HepG2 (cell line): ENCODE results near the gene PGPEP1. TPM values are rescaled to one million over a fixed set of nuclear protein-coding genes. Genes with fewer than 3 reads are reported as not detected.

Source experiments
- ELF1 ChIP-seq: sonication (generic); formaldehyde crosslinking; IDR thresholded peaks from 2 replicates; pipeline ENCODE4 v1.4.0; 2020; ENCODE audit warnings: missing genetic modification reagents
- ELF3 ChIP-seq: IDR thresholded peaks from 2 replicates; pipeline ENCODE4 v1.6.1; 2016; ENCODE audit warnings: missing genetic modification reagents, missing compliant biosample characterization
- ERF ChIP-seq: IDR thresholded peaks from 2 replicates; pipeline ENCODE4 v1.6.1; 2018; ENCODE audit warnings: missing biosample characterization, missing genetic modification reagents
- HOXA5 ChIP-seq: sonication (generic); formaldehyde crosslinking; IDR thresholded peaks from 2 replicates; pipeline ENCODE4 v1.4.0; 2020; ENCODE audit warnings: missing genetic modification reagents
- KDM2A ChIP-seq: sonication (generic); formaldehyde crosslinking; IDR thresholded peaks from 2 replicates; pipeline ENCODE4 v1.4.0; 2020; ENCODE audit warnings: low read depth, missing genetic modification reagents, borderline replicate concordance
- PAX8 ChIP-seq: sonication (generic); formaldehyde crosslinking; IDR thresholded peaks from 2 replicates; pipeline ENCODE4 v1.8.0; 2022; ENCODE audit warnings: mild to moderate bottlenecking, missing genetic modification reagents, borderline replicate concordance
- SALL1 ChIP-seq: sonication (generic); formaldehyde crosslinking; IDR thresholded peaks from 2 replicates; pipeline ENCODE4 v1.8.0; 2022; ENCODE audit warnings: mild to moderate bottlenecking, missing genetic modification reagents
- SP1 ChIP-seq, 2 experiments: fragments of 450-650 bp in 1 of 2; sonication (generic) in 1 of 2; formaldehyde crosslinking in 1 of 2; IDR thresholded peaks; 2 replicates each; pipeline versions ENCODE4 v1.4.0 to v1.6.1; 2016 to 2020; ENCODE audit warnings: missing genetic modification reagents in 1 of 2
- ZNF350 ChIP-seq: sonication (generic); formaldehyde crosslinking; IDR thresholded peaks from 2 replicates; pipeline ENCODE4 v1.4.0; 2020; ENCODE audit warnings: mild to moderate bottlenecking, low read depth, missing genetic modification reagents, borderline replicate concordance
- ZNF558 ChIP-seq: sonication (generic); formaldehyde crosslinking; IDR thresholded peaks from 2 replicates; pipeline ENCODE4 v1.9.0; 2022; ENCODE audit warnings: mild to moderate bottlenecking, missing genetic modification reagents, borderline replicate concordance
- ZNF891 ChIP-seq: sonication (generic); formaldehyde crosslinking; IDR thresholded peaks from 2 replicates; pipeline ENCODE4 v1.5.0; 2020; ENCODE audit warnings: mild to moderate bottlenecking, missing genetic modification reagents
- polyA plus RNA-seq, 8 experiments: library from polyadenylated mRNA; depleted of rRNA in 3 of 8; stranded (reverse) in 7 of 8; unstranded in 1 of 8; fragments of >200 nt; fragmentation: Illumina TruSeq in 4 of 8; extraction: Trizol in 4 of 8; gene quantifications; 2 replicates each; pipeline versions ENCODE4 v1.2.1 to v1.2.3, GENCODE V29; 2011 to 2016; ENCODE audit warnings: low read depth in 4 of 8, missing spikeins in 1 of 8, mixed read lengths in 1 of 8; ENCODE audit not compliant: insufficient read depth in 1 of 8
- total RNA-seq, 5 experiments: library from RNA; depleted of rRNA; stranded (reverse); fragments of >200 nt; fragmentation: Illumina TruSeq; extraction: Trizol; gene quantifications; 2 replicates each; pipeline ENCODE4 v1.2.3, GENCODE V29; 2016; ENCODE audit warnings: low read depth in 1 of 5
- TF ChIP-seq, protein P1 (sequence below): sonication (generic); formaldehyde crosslinking; IDR thresholded peaks from 2 replicates; pipeline ENCODE4 v1.4.0; 2020; ENCODE audit warnings: missing genetic modification reagents
- TF ChIP-seq, protein P2 (sequence below): sonication (generic); formaldehyde crosslinking; IDR thresholded peaks from 2 replicates; pipeline ENCODE4 v1.8.0; 2022; ENCODE audit warnings: missing genetic modification reagents, mild to moderate bottlenecking, borderline replicate concordance
- TF ChIP-seq, protein P3 (sequence below): sonication (generic); formaldehyde crosslinking; IDR thresholded peaks from 2 replicates; pipeline ENCODE4 v1.4.0; 2020; ENCODE audit warnings: mild to moderate bottlenecking, missing genetic modification reagents, borderline replicate concordance
- TF ChIP-seq, protein P4 (sequence below): sonication (generic); formaldehyde crosslinking; IDR thresholded peaks from 2 replicates; pipeline ENCODE4 v1.4.0; 2020; ENCODE audit warnings: mild to moderate bottlenecking, missing genetic modification reagents, borderline replicate concordance
- TF ChIP-seq, protein P5 (sequence below): sonication (generic); formaldehyde crosslinking; IDR thresholded peaks from 2 replicates; pipeline ENCODE4 v1.5.0; 2020; ENCODE audit warnings: mild to moderate bottlenecking, missing genetic modification reagents

The PGPEP1 gene
- total and polyA plus RNA-seq, 2 of the 13 experiments (the other 11 are each of a cell fraction or from before 2014, with no cell fraction given): 53.1 to 56.6 TPM

DNA sequence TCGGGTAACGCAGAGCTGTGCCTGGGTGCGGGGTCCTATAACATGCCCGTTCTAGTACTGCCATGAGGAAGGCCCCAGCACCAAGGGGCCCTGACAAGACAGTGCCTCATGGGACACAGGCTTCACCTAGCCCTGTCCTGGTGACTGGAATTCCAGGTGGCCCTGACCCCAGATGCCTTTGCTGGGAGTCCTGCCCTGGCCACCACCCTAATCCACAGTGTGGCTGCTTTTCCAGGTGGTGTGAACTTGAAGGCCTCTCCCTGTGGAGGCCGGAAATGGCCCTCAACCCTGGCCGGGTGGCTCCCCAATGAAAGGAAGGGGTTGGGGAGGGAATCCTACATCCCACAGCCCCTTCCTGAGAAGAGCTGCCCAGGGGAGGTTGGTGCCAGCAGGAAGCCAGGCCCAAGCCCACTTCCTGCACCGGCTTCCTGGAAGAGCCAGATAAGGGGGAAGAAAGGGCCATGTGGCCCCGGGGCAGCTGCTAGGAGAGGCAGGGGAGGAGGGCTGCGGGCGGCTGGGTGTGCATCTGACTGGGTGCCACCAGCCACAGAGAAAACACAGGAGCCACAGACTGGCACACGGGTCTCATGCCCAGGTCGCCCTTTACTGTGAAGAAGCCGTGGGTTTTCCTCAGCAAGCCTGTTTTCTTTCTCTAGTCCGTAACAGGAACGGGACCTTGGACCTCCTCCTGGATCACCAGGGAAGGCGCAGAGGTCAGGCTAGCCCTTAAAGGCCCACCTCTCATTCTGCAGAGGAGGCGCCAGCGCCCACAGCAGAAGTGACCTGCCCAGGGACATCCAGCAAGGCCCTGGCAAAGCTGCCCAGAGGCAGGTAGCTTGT is 22.2 kb upstream of the PGPEP1 start (continued):
- TF ChIP-seq, protein P1, sequence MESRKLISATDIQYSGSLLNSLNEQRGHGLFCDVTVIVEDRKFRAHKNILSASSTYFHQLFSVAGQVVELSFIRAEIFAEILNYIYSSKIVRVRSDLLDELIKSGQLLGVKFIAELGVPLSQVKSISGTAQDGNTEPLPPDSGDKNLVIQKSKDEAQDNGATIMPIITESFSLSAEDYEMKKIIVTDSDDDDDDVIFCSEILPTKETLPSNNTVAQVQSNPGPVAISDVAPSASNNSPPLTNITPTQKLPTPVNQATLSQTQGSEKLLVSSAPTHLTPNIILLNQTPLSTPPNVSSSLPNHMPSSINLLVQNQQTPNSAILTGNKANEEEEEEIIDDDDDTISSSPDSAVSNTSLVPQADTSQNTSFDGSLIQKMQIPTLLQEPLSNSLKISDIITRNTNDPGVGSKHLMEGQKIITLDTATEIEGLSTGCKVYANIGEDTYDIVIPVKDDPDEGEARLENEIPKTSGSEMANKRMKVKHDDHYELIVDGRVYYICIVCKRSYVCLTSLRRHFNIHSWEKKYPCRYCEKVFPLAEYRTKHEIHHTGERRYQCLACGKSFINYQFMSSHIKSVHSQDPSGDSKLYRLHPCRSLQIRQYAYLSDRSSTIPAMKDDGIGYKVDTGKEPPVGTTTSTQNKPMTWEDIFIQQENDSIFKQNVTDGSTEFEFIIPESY (CRISPR knock-in tag): no peak
- TF ChIP-seq, protein P2, sequence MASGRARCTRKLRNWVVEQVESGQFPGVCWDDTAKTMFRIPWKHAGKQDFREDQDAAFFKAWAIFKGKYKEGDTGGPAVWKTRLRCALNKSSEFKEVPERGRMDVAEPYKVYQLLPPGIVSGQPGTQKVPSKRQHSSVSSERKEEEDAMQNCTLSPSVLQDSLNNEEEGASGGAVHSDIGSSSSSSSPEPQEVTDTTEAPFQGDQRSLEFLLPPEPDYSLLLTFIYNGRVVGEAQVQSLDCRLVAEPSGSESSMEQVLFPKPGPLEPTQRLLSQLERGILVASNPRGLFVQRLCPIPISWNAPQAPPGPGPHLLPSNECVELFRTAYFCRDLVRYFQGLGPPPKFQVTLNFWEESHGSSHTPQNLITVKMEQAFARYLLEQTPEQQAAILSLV: no peak
- TF ChIP-seq ZNF558 (CRISPR knock-in tag): no peak
- peak; percentile 25; the same call in 1 of the 2 replicates for TF ChIP-seq KDM2A (CRISPR knock-in tag)
- TF ChIP-seq ZNF891 (CRISPR knock-in tag): peak; percentile 28; the same call in 1 of the 2 replicates
- TF ChIP-seq PAX8 (CRISPR knock-in tag): no peak
- no peak for TF ChIP-seq SP1 (IDR thresholded peaks at IDR 0.05)
- TF ChIP-seq SP1 (CRISPR knock-in tag; IDR thresholded peaks at IDR 0.05): no peak
- TF ChIP-seq ERF: peak; percentile 59; the same call in 1 of the 2 replicates
- TF ChIP-seq, protein P3, sequence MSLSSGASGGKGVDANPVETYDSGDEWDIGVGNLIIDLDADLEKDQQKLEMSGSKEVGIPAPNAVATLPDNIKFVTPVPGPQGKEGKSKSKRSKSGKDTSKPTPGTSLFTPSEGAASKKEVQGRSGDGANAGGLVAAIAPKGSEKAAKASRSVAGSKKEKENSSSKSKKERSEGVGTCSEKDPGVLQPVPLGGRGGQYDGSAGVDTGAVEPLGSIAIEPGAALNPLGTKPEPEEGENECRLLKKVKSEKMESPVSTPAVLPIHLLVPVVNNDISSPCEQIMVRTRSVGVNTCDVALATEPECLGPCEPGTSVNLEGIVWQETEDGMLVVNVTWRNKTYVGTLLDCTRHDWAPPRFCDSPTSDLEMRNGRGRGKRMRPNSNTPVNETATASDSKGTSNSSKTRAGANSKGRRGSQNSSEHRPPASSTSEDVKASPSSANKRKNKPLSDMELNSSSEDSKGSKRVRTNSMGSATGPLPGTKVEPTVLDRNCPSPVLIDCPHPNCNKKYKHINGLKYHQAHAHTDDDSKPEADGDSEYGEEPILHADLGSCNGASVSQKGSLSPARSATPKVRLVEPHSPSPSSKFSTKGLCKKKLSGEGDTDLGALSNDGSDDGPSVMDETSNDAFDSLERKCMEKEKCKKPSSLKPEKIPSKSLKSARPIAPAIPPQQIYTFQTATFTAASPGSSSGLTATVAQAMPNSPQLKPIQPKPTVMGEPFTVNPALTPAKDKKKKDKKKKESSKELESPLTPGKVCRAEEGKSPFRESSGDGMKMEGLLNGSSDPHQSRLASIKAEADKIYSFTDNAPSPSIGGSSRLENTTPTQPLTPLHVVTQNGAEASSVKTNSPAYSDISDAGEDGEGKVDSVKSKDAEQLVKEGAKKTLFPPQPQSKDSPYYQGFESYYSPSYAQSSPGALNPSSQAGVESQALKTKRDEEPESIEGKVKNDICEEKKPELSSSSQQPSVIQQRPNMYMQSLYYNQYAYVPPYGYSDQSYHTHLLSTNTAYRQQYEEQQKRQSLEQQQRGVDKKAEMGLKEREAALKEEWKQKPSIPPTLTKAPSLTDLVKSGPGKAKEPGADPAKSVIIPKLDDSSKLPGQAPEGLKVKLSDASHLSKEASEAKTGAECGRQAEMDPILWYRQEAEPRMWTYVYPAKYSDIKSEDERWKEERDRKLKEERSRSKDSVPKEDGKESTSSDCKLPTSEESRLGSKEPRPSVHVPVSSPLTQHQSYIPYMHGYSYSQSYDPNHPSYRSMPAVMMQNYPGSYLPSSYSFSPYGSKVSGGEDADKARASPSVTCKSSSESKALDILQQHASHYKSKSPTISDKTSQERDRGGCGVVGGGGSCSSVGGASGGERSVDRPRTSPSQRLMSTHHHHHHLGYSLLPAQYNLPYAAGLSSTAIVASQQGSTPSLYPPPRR (CRISPR knock-in tag): no peak; the same call in none of the 2 replicates
- TF ChIP-seq ZNF350 (CRISPR knock-in tag): peak; percentile 83; the same call in 1 of the 2 replicates
- TF ChIP-seq SALL1 (CRISPR knock-in tag): peak; percentile 60; the same call in 1 of the 2 replicates
- TF ChIP-seq, protein P4, sequence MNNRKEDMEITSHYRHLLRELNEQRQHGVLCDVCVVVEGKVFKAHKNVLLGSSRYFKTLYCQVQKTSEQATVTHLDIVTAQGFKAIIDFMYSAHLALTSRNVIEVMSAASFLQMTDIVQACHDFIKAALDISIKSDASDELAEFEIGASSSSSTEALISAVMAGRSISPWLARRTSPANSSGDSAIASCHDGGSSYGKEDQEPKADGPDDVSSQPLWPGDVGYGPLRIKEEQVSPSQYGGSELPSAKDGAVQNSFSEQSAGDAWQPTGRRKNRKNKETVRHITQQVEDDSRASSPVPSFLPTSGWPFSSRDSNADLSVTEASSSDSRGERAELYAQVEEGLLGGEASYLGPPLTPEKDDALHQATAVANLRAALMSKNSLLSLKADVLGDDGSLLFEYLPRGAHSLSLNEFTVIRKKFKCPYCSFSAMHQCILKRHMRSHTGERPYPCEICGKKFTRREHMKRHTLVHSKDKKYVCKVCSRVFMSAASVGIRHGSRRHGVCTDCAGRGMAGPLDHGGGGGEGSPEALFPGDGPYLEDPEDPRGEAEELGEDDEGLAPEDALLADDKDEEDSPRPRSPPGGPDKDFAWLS (CRISPR knock-in tag): 0 out of 2 replicates have a peak, but pooled peaks have one; percentile 45
- TF ChIP-seq, protein P5, sequence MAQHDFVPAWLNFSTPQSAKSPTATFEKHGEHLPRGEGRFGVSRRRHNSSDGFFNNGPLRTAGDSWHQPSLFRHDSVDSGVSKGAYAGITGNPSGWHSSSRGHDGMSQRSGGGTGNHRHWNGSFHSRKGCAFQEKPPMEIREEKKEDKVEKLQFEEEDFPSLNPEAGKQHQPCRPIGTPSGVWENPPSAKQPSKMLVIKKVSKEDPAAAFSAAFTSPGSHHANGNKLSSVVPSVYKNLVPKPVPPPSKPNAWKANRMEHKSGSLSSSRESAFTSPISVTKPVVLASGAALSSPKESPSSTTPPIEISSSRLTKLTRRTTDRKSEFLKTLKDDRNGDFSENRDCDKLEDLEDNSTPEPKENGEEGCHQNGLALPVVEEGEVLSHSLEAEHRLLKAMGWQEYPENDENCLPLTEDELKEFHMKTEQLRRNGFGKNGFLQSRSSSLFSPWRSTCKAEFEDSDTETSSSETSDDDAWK: no peak
- TF ChIP-seq ELF1: peak; percentile 77
- TF ChIP-seq HOXA5 (CRISPR knock-in tag): peak; percentile 67; the same call in 1 of the 2 replicates
- TF ChIP-seq ELF3 (CRISPR knock-in tag): peak; percentile 80
